GM21723 (cell line): Measurements from ENCODE around the gene FHIP1A.

Experiments
- ATAC-seq: cut with Tn5 transposase; IDR thresholded peaks from one replicate; pipeline ENCODE4 v1.9.1; 2021; ENCODE audit warnings: mild to moderate bottlenecking, moderate library complexity; ENCODE audit not compliant: unreplicated experiment

The FHIP1A gene

DNA sequence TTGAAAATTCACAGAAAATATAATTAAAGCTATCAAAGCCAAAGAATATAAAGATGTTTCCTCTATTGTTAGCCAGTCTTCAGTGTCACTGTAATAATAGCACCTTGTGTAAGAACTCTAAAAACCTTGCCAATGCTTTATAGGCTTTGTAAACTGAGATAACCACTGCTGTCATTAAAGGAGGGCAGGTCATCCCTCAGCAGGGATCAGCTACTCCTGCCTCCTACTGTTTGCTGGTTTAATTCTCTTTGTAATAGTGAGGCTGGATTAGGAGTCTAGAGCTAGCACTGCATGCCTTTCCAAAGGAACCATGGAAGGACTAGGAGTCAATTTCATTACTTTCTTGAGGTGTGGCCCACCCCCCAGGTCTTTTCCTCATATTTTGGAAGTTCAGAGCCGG lies 46.2 kb downstream of the FHIP1A start:
- ATAC-seq: no peak

GRCh38 chr4:151458148-151458547 lies 49.2 kb downstream of the FHIP1A start:
- ATAC-seq: no peak
